WTC11 (cell line): Measurements from ENCODE around the gene TMEM221. TPM values are rescaled to one million over a fixed set of nuclear protein-coding genes. Genes with fewer than 3 reads are reported as not detected.
A peak's percentile ranks its signal among the peaks of the same experiment; 100 is the strongest.

ENCODE experiments used
- ATAC-seq: fragments of 200-7000 bp; cut with Tn5 transposase; 2 replicates; pipeline ENCODE4 v1.10.0; 2021; ENCODE audit warnings: mild to moderate bottlenecking, moderate library complexity
- CTCF ChIA-PET: fragments of 300-600 bp; sonication (Branson Sonifier 250); formaldehyde crosslinking; loops from one replicate; lab custom pipeline; 2021; ENCODE audit warnings: antibody characterized with exemption; lab: Charles Lee
- POLR2A ChIA-PET: fragments of 350-600 bp; sonication (Branson Sonifier 250); formaldehyde crosslinking; loops from one replicate; lab custom pipeline; 2021; ENCODE audit warnings: antibody characterized with exemption; lab: Charles Lee
- DNase-seq: peaks from one replicate; pipeline ENCODE4 v3.0.0; 2021; ENCODE audit warnings: low spot score
- H3K27ac Mint-ChIP-seq: 2 replicates; pipeline ENCODE4 v1.8.0; 2021; ENCODE audit warnings: mixed read lengths
- H3K27me3 Mint-ChIP-seq: 2 replicates; pipeline ENCODE4 v1.8.0; 2021; ENCODE audit warnings: low read depth, mild to moderate bottlenecking, moderate library complexity, mixed read lengths
- H3K36me3 Mint-ChIP-seq: 2 replicates; pipeline ENCODE4 v1.8.0; 2021; ENCODE audit warnings: mixed read lengths
- H3K4me1 Mint-ChIP-seq: 2 replicates; pipeline ENCODE4 v1.8.0; 2022; ENCODE audit warnings: mixed read lengths
- H3K4me3 Mint-ChIP-seq: 2 replicates; pipeline ENCODE4 v1.8.0; 2021; ENCODE audit warnings: mild to moderate bottlenecking, moderate library complexity, mixed read lengths
- H3K9me3 Mint-ChIP-seq: 2 replicates; pipeline ENCODE4 v1.8.0; 2021; ENCODE audit warnings: mixed read lengths
- ELF4 ChIP-seq: sonication (generic); formaldehyde crosslinking; IDR thresholded peaks from 2 replicates; pipeline ENCODE4 v1.8.1; 2022; ENCODE audit warnings: low read depth, mild to moderate bottlenecking, moderate library complexity, missing genetic modification reagents
- EMX1 ChIP-seq: fragments of 250-450 bp; sonication (Bioruptor Pico); IDR thresholded peaks from 2 replicates; pipeline ENCODE4 v1.8.0; 2021; ENCODE audit warnings: mild to moderate bottlenecking
- HMGA2 ChIP-seq: fragments of 250-450 bp; sonication (Bioruptor Pico); IDR thresholded peaks from 2 replicates; pipeline ENCODE4 v1.4.0; 2021; ENCODE audit warnings: mild to moderate bottlenecking, moderate library complexity
- JAZF1 ChIP-seq: fragments of 250-450 bp; sonication (Bioruptor Pico); IDR thresholded peaks from 2 replicates; pipeline ENCODE4 v1.9.0; 2021; ENCODE audit warnings: moderate library complexity, mild to moderate bottlenecking, inconsistent platforms
- JUN ChIP-seq: sonication (generic); formaldehyde crosslinking; IDR thresholded peaks from 2 replicates; pipeline ENCODE4 v1.8.0; 2023; ENCODE audit warnings: mild to moderate bottlenecking, missing genetic modification reagents
- NFYB ChIP-seq: sonication (generic); formaldehyde crosslinking; conservative IDR thresholded peaks from 2 replicates; pipeline ENCODE4 v1.8.0; 2022; ENCODE audit warnings: low read depth, missing genetic modification reagents
- OVOL2 ChIP-seq: fragments of 250-450 bp; sonication (Bioruptor Pico); IDR thresholded peaks from 2 replicates; pipeline ENCODE4 v1.9.0; 2021; ENCODE audit warnings: mild to moderate bottlenecking, borderline replicate concordance
- PRRX2 ChIP-seq: fragments of 250-450 bp; sonication (Bioruptor Pico); IDR thresholded peaks from 2 replicates; pipeline ENCODE4 v1.8.0; 2021; ENCODE audit warnings: mild to moderate bottlenecking
- ZNF121 ChIP-seq: sonication (generic); formaldehyde crosslinking; IDR thresholded peaks from 2 replicates; pipeline ENCODE4 v1.8.0; 2023; ENCODE audit warnings: missing genetic modification reagents
- ZNF317 ChIP-seq: sonication (generic); formaldehyde crosslinking; IDR thresholded peaks from 2 replicates; pipeline ENCODE4 v1.8.1; 2023; ENCODE audit warnings: low read depth, mild to moderate bottlenecking, moderate library complexity, missing genetic modification reagents, borderline replicate concordance
- ZSCAN18 ChIP-seq: fragments of 250-450 bp; sonication (Bioruptor Pico); IDR thresholded peaks from 2 replicates; pipeline ENCODE4 v2.1.2; 2022; ENCODE audit warnings: mild to moderate bottlenecking, moderate library complexity
- total RNA-seq: library from RNA; stranded (reverse); gene quantifications from 3 replicates; pipeline ENCODE4 v1.2.3, GENCODE V29; 2021
- TF ChIP-seq, protein P1 (sequence below): sonication (generic); formaldehyde crosslinking; IDR thresholded peaks from 2 replicates; pipeline ENCODE4 v1.8.1; 2023; ENCODE audit warnings: mild to moderate bottlenecking, missing genetic modification reagents, borderline replicate concordance
- TF ChIP-seq, protein P2 (sequence below): sonication (generic); formaldehyde crosslinking; IDR thresholded peaks from 2 replicates; pipeline ENCODE4 v1.8.1; 2022; ENCODE audit warnings: mild to moderate bottlenecking, moderate library complexity, missing genetic modification reagents
- TF ChIP-seq, protein P3 (sequence below): sonication (generic); formaldehyde crosslinking; IDR thresholded peaks from 2 replicates; pipeline ENCODE4 v1.8.1; 2022; ENCODE audit warnings: low read depth, mild to moderate bottlenecking, moderate library complexity, missing genetic modification reagents, borderline replicate concordance

Gene TMEM221
- total RNA-seq, 1 experiment from 2014 or later, result 1.2 TPM

- Mint-ChIP-seq H3K4me3 (no peak overlapping the region; the same call in 1 of the 2 replicates), H3K4me1 (peaks cover 14% of the 10 kb centered on the region), H3K27me3 (peaks cover 63% of the 10 kb centered on the region), H3K27ac (no peak overlapping the region), H3K9me3 (peaks cover 4% of the 10 kb centered on the region; the same call in 1 of the 2 replicates), H3K36me3 (no peaks in the 10 kb centered on the region)
- POLR2A ChIA-PET, result no interaction called here
- no peak for DNase-seq
- ATAC-seq, result no peak
- TF ChIP-seq EMX1 (CRISPR knock-in tag) (no peak), HMGA2 (CRISPR knock-in tag) (no peak), PRRX2 (no peak), JAZF1 (no peak), OVOL2 (CRISPR knock-in tag) (no peak), ZNF317 (CRISPR knock-in tag) (no peak), ELF4 (no peak), ZSCAN18 (CRISPR knock-in tag) (no peak), NFYB (CRISPR knock-in tag) (no peak)
- TF ChIP-seq, protein P1, sequence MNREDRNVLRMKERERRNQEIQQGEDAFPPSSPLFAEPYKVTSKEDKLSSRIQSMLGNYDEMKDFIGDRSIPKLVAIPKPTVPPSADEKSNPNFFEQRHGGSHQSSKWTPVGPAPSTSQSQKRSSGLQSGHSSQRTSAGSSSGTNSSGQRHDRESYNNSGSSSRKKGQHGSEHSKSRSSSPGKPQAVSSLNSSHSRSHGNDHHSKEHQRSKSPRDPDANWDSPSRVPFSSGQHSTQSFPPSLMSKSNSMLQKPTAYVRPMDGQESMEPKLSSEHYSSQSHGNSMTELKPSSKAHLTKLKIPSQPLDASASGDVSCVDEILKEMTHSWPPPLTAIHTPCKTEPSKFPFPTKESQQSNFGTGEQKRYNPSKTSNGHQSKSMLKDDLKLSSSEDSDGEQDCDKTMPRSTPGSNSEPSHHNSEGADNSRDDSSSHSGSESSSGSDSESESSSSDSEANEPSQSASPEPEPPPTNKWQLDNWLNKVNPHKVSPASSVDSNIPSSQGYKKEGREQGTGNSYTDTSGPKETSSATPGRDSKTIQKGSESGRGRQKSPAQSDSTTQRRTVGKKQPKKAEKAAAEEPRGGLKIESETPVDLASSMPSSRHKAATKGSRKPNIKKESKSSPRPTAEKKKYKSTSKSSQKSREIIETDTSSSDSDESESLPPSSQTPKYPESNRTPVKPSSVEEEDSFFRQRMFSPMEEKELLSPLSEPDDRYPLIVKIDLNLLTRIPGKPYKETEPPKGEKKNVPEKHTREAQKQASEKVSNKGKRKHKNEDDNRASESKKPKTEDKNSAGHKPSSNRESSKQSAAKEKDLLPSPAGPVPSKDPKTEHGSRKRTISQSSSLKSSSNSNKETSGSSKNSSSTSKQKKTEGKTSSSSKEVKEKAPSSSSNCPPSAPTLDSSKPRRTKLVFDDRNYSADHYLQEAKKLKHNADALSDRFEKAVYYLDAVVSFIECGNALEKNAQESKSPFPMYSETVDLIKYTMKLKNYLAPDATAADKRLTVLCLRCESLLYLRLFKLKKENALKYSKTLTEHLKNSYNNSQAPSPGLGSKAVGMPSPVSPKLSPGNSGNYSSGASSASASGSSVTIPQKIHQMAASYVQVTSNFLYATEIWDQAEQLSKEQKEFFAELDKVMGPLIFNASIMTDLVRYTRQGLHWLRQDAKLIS (CRISPR knock-in tag), result no peak
- TF ChIP-seq, protein P2, sequence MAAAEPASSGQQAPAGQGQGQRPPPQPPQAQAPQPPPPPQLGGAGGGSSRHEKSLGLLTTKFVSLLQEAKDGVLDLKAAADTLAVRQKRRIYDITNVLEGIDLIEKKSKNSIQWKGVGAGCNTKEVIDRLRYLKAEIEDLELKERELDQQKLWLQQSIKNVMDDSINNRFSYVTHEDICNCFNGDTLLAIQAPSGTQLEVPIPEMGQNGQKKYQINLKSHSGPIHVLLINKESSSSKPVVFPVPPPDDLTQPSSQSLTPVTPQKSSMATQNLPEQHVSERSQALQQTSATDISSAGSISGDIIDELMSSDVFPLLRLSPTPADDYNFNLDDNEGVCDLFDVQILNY (CRISPR knock-in tag), result no peak
- TF ChIP-seq, protein P3, sequence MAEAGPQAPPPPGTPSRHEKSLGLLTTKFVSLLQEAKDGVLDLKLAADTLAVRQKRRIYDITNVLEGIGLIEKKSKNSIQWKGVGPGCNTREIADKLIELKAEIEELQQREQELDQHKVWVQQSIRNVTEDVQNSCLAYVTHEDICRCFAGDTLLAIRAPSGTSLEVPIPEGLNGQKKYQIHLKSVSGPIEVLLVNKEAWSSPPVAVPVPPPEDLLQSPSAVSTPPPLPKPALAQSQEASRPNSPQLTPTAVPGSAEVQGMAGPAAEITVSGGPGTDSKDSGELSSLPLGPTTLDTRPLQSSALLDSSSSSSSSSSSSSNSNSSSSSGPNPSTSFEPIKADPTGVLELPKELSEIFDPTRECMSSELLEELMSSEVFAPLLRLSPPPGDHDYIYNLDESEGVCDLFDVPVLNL, result no peak
- CTCF ChIA-PET, result interaction anchor here (1.0 kb wide), 1 partner anchor 150 kb away, joined by 3 read pairs; no protein-coding TSS in a partner anchor
Measured at GRCh38 chr19:17456127-17456526, 7.7 kb upstream of the TMEM221 start.

DNA sequence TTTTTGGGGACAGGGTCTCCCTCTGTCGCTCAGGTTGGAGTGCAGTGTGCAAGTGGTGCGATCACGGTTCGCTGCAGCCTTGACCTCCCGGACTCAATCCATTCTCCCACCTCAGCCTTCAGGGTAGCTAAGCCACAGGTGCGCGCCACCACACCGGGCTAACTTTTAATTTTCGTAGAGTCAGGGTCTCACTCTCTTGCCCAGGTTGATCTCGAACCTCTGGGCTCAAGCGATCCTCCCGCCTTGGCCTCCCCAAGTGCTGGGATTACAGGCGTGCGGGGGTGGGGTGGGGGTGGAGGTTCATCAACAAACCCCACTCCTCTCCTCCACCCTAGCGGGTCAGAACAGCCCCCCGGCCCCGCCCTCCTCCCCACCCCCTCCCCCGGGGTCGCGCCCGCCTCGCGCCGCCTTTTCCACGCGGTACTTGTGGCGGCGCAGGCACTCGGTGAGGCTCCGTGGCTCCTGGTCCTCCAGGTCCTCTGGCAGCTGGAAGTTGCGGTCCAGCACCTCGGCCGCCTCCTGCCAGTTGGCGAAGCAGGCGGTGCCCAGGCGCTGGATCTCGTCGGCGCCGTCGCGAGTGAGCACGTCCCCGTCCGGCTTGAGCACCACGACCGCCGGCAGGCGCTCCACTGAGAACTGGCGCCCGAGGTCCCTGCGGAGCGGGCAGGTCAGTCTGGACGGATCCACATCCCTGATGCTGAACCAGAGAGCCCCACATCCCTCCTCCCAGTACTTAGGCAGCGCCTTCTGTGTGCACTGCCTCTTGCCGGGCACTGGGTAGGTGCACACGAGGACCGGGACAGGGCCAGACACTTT lies 7.0 kb upstream of the TMEM221 start:
- ChIA-PET POLR2A (no interaction called here), CTCF (interaction anchor here (1.0 to 2.0 kb wide), 13 partner anchors 11 to 221 kb away, joined by 3 to 21 read pairs (median 5); no protein-coding TSS in a partner anchor)
- H3K36me3 Mint-ChIP-seq, result no peaks in the 10 kb centered on the region
- peak overlapping the region; percentile 59 for H3K4me3 Mint-ChIP-seq
- H3K4me1 Mint-ChIP-seq, result peaks cover 14% of the 10 kb centered on the region
- no peak overlapping the region for H3K27ac Mint-ChIP-seq
- TF ChIP-seq ZNF121 (CRISPR knock-in tag), result peak; percentile 94
- TF ChIP-seq JUN (CRISPR knock-in tag), result no peak
- H3K27me3 Mint-ChIP-seq, result peaks cover 62% of the 10 kb centered on the region
- DNase-seq (peak; percentile 46), ATAC-seq (peak; percentile 38)
- H3K9me3 Mint-ChIP-seq, result peaks cover 4% of the 10 kb centered on the region; the same call in 1 of the 2 replicates
